Measurements from ENCODE around the gene TNFAIP6. TPM values are rescaled to one million over a fixed set of nuclear protein-coding genes. Genes with fewer than 3 reads are reported as not detected.

The TNFAIP6 gene
- total and polyA plus RNA-seq, 2 of the 8 experiments (the other 6 are each of a cell fraction or from before 2014, with no cell fraction given), result 1.1 to 2.0 TPM

DNA sequence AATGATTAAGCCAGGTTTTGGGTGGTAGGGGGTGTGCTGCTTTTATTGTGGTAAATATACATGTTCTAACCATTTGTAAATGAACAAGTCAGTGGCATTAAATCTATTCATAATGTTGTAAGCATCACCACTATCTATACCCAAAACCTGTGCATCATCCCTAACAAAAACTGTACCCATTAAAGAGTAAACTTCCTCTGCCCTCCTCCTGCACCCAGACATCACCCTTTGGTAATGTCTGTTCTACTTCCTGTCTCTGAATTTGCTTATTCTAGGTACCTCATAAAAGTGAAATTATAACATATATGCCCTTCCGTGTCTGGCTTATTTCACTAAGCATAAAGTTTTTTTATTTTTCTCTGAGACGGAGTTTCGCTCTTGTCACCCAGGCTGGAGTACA is 66.4 kb downstream of the TNFAIP6 start (continued):
- TF ChIP-seq, protein P1, sequence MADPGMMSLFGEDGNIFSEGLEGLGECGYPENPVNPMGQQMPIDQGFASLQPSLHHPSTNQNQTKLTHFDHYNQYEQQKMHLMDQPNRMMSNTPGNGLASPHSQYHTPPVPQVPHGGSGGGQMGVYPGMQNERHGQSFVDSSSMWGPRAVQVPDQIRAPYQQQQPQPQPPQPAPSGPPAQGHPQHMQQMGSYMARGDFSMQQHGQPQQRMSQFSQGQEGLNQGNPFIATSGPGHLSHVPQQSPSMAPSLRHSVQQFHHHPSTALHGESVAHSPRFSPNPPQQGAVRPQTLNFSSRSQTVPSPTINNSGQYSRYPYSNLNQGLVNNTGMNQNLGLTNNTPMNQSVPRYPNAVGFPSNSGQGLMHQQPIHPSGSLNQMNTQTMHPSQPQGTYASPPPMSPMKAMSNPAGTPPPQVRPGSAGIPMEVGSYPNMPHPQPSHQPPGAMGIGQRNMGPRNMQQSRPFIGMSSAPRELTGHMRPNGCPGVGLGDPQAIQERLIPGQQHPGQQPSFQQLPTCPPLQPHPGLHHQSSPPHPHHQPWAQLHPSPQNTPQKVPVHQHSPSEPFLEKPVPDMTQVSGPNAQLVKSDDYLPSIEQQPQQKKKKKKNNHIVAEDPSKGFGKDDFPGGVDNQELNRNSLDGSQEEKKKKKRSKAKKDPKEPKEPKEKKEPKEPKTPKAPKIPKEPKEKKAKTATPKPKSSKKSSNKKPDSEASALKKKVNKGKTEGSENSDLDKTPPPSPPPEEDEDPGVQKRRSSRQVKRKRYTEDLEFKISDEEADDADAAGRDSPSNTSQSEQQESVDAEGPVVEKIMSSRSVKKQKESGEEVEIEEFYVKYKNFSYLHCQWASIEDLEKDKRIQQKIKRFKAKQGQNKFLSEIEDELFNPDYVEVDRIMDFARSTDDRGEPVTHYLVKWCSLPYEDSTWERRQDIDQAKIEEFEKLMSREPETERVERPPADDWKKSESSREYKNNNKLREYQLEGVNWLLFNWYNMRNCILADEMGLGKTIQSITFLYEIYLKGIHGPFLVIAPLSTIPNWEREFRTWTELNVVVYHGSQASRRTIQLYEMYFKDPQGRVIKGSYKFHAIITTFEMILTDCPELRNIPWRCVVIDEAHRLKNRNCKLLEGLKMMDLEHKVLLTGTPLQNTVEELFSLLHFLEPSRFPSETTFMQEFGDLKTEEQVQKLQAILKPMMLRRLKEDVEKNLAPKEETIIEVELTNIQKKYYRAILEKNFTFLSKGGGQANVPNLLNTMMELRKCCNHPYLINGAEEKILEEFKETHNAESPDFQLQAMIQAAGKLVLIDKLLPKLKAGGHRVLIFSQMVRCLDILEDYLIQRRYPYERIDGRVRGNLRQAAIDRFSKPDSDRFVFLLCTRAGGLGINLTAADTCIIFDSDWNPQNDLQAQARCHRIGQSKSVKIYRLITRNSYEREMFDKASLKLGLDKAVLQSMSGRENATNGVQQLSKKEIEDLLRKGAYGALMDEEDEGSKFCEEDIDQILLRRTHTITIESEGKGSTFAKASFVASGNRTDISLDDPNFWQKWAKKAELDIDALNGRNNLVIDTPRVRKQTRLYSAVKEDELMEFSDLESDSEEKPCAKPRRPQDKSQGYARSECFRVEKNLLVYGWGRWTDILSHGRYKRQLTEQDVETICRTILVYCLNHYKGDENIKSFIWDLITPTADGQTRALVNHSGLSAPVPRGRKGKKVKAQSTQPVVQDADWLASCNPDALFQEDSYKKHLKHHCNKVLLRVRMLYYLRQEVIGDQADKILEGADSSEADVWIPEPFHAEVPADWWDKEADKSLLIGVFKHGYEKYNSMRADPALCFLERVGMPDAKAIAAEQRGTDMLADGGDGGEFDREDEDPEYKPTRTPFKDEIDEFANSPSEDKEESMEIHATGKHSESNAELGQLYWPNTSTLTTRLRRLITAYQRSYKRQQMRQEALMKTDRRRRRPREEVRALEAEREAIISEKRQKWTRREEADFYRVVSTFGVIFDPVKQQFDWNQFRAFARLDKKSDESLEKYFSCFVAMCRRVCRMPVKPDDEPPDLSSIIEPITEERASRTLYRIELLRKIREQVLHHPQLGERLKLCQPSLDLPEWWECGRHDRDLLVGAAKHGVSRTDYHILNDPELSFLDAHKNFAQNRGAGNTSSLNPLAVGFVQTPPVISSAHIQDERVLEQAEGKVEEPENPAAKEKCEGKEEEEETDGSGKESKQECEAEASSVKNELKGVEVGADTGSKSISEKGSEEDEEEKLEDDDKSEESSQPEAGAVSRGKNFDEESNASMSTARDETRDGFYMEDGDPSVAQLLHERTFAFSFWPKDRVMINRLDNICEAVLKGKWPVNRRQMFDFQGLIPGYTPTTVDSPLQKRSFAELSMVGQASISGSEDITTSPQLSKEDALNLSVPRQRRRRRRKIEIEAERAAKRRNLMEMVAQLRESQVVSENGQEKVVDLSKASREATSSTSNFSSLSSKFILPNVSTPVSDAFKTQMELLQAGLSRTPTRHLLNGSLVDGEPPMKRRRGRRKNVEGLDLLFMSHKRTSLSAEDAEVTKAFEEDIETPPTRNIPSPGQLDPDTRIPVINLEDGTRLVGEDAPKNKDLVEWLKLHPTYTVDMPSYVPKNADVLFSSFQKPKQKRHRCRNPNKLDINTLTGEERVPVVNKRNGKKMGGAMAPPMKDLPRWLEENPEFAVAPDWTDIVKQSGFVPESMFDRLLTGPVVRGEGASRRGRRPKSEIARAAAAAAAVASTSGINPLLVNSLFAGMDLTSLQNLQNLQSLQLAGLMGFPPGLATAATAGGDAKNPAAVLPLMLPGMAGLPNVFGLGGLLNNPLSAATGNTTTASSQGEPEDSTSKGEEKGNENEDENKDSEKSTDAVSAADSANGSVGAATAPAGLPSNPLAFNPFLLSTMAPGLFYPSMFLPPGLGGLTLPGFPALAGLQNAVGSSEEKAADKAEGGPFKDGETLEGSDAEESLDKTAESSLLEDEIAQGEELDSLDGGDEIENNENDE (IDR thresholded peaks at IDR 0.05; ENCODE audit: insufficient replicate concordance, low read length), result no peak
- TF ChIP-seq ZNF274 (IDR thresholded peaks at IDR 0.05; ENCODE audit: borderline replicate concordance, extremely low read depth, low read length) (no peak), CBX8 (IDR thresholded peaks at IDR 0.05; ENCODE audit: borderline replicate concordance, low read depth, low read length) (no peak), SIX5 (IDR thresholded peaks at IDR 0.05; ENCODE audit: low read depth, low read length) (no peak), SP2 (IDR thresholded peaks at IDR 0.05; ENCODE audit: low read length) (no peak), SIRT6 (IDR thresholded peaks at IDR 0.05; ENCODE audit: low read length) (no peak)

Data from H1 (cell line).